Measurements from ENCODE around the gene TRMT1.

The TRMT1 gene

GRCh38 chr19:13060964-13061927 lies 55.3 kb downstream of the TRMT1 start:
- peak; percentile 37; the same call in 1 of the 2 replicates for TF ChIP-seq MAX (IDR thresholded peaks at IDR 0.05)
- TF ChIP-seq ZBTB7A (IDR thresholded peaks at IDR 0.05; ENCODE audit: low read depth) = peak; percentile 94
- TF ChIP-seq RAD21 (IDR thresholded peaks at IDR 0.05; ENCODE audit: low read depth) = peak; percentile 97
- no peak for TF ChIP-seq CREB1 (IDR thresholded peaks at IDR 0.05; ENCODE audit: low read depth)
- peak; percentile 94 for TF ChIP-seq USF1 (IDR thresholded peaks at IDR 0.05)
- TF ChIP-seq NFIC (IDR thresholded peaks at IDR 0.05) = no peak; the same call in 1 of the 2 replicates
- TF ChIP-seq YY1 (IDR thresholded peaks at IDR 0.05; ENCODE audit: low read depth) = peak; percentile 64
- peak; percentile 44; the same call in 1 of the 2 replicates for TF ChIP-seq TCF12 (IDR thresholded peaks at IDR 0.05; ENCODE audit: low read depth)
- 0 out of 2 replicates have a peak, but pooled peaks have one; percentile 42 for TF ChIP-seq TEAD4 (IDR thresholded peaks at IDR 0.05)
- no peak for TF ChIP-seq TAF1 (IDR thresholded peaks at IDR 0.05; ENCODE audit: low read depth)

- 0 out of 2 replicates have a peak, but pooled peaks have one; percentile 41 for TF ChIP-seq TAF1 (IDR thresholded peaks at IDR 0.05; ENCODE audit: low read depth)
- peak; percentile 42; the same call in 1 of the 2 replicates for TF ChIP-seq NFIC (IDR thresholded peaks at IDR 0.05)
- no peak for TF ChIP-seq EGR1 (IDR thresholded peaks at IDR 0.05)
- TF ChIP-seq USF1 (IDR thresholded peaks at IDR 0.05) = no peak
These were observed 56.1 kb downstream of the TRMT1 start for GRCh38 chr19:13060233-13060963.

- TF ChIP-seq EP300 (IDR thresholded peaks at IDR 0.05; ENCODE audit: borderline replicate concordance) (no peak), YY1 (IDR thresholded peaks at IDR 0.05; ENCODE audit: low read depth) (no peak)
These were observed 57.4 kb downstream of the TRMT1 start for GRCh38 chr19:13058951-13059660.

GRCh38 chr19:13057744-13058143 lies 58.8 kb downstream of the TRMT1 start:
- TF ChIP-seq NFIC (IDR thresholded peaks at IDR 0.05) = no peak
- TF ChIP-seq YY1 (IDR thresholded peaks at IDR 0.05; ENCODE audit: low read depth) = no peak
- TF ChIP-seq CREB1 (IDR thresholded peaks at IDR 0.05; ENCODE audit: low read depth) = no peak
- TF ChIP-seq RAD21 (IDR thresholded peaks at IDR 0.05; ENCODE audit: low read depth) = no peak
- no peak for TF ChIP-seq CEBPB (IDR thresholded peaks at IDR 0.05)
- no peak for TF ChIP-seq TEAD4 (IDR thresholded peaks at IDR 0.05)
- TF ChIP-seq USF1 (IDR thresholded peaks at IDR 0.05) = no peak
- TF ChIP-seq MAX (IDR thresholded peaks at IDR 0.05) = no peak
- TF ChIP-seq TAF1 (IDR thresholded peaks at IDR 0.05; ENCODE audit: low read depth) = no peak
- TF ChIP-seq REST (IDR thresholded peaks at IDR 0.05; ENCODE audit: low read depth) = no peak
- TF ChIP-seq FOXM1 (IDR thresholded peaks at IDR 0.05; ENCODE audit: borderline replicate concordance, low read depth) = no peak
- no peak for TF ChIP-seq EP300 (IDR thresholded peaks at IDR 0.05; ENCODE audit: borderline replicate concordance)
- no peak for TF ChIP-seq ZBTB7A (IDR thresholded peaks at IDR 0.05; ENCODE audit: low read depth)
- TF ChIP-seq EGR1 (IDR thresholded peaks at IDR 0.05) = no peak
- no peak for TF ChIP-seq TCF12 (IDR thresholded peaks at IDR 0.05; ENCODE audit: low read depth)

- TF ChIP-seq TEAD4 (IDR thresholded peaks at IDR 0.05) (no peak), TAF1 (IDR thresholded peaks at IDR 0.05; ENCODE audit: low read depth) (no peak), YY1 (IDR thresholded peaks at IDR 0.05; ENCODE audit: low read depth) (no peak), CEBPB (IDR thresholded peaks at IDR 0.05) (no peak), FOXM1 (IDR thresholded peaks at IDR 0.05; ENCODE audit: borderline replicate concordance, low read depth) (no peak), NFIC (IDR thresholded peaks at IDR 0.05) (no peak), CREB1 (IDR thresholded peaks at IDR 0.05; ENCODE audit: low read depth) (no peak), REST (IDR thresholded peaks at IDR 0.05; ENCODE audit: low read depth) (no peak)
These were observed 59.4 kb downstream of the TRMT1 start for GRCh38 chr19:13057147-13057572.

Data from Ishikawa (cell line).